ENCODE measurements around the gene PPP4R1.

GRCh38 chr18:9539283-9539682 lies 75.1 kb downstream of the PPP4R1 start:
- TF ChIP-seq, protein P1, sequence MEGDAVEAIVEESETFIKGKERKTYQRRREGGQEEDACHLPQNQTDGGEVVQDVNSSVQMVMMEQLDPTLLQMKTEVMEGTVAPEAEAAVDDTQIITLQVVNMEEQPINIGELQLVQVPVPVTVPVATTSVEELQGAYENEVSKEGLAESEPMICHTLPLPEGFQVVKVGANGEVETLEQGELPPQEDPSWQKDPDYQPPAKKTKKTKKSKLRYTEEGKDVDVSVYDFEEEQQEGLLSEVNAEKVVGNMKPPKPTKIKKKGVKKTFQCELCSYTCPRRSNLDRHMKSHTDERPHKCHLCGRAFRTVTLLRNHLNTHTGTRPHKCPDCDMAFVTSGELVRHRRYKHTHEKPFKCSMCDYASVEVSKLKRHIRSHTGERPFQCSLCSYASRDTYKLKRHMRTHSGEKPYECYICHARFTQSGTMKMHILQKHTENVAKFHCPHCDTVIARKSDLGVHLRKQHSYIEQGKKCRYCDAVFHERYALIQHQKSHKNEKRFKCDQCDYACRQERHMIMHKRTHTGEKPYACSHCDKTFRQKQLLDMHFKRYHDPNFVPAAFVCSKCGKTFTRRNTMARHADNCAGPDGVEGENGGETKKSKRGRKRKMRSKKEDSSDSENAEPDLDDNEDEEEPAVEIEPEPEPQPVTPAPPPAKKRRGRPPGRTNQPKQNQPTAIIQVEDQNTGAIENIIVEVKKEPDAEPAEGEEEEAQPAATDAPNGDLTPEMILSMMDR (conservative IDR thresholded peaks at IDR 0.05; ENCODE audit: low read depth, low read length): no peak
- no peak for TF ChIP-seq EZH2 (IDR thresholded peaks at IDR 0.05; ENCODE audit: borderline replicate concordance, low read depth, low read length, poor library complexity, severe bottlenecking)

Measured in A673 (cell line).